ENCODE results near the gene FHL1. TPM values are rescaled to one million over a fixed set of nuclear protein-coding genes. Genes with fewer than 3 reads are reported as not detected.

Gene FHL1
- total RNA-seq, 1 donor from 2014 or later = 1,867 TPM

DNA sequence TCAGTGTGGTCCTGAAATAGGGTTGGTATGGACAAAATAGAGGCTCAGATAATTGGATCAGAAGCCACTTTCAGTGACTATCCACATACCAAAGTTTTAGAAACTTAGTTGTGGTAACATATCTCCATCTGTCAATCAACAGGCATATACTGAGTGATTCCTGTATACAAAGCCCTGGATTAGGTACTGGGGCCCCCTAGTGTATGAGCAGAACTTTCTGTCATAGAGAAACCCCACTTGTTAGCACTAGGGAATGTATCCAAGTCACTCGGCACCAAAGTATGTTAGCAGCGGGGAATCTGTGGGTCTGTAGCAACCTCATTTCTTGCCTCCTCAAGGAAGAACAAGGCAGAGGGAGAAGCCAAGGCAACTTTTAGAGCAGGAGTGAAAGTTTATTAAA, 53.1 kb downstream of the FHL1 start:
- H3K36me3 ChIP-seq = no peaks in the 10 kb centered on the region
- TF ChIP-seq, protein P1, sequence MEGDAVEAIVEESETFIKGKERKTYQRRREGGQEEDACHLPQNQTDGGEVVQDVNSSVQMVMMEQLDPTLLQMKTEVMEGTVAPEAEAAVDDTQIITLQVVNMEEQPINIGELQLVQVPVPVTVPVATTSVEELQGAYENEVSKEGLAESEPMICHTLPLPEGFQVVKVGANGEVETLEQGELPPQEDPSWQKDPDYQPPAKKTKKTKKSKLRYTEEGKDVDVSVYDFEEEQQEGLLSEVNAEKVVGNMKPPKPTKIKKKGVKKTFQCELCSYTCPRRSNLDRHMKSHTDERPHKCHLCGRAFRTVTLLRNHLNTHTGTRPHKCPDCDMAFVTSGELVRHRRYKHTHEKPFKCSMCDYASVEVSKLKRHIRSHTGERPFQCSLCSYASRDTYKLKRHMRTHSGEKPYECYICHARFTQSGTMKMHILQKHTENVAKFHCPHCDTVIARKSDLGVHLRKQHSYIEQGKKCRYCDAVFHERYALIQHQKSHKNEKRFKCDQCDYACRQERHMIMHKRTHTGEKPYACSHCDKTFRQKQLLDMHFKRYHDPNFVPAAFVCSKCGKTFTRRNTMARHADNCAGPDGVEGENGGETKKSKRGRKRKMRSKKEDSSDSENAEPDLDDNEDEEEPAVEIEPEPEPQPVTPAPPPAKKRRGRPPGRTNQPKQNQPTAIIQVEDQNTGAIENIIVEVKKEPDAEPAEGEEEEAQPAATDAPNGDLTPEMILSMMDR (IDR thresholded peaks at IDR 0.05; ENCODE audit: borderline replicate concordance) = peak; percentile 52
- H3K4me1 ChIP-seq = peaks cover 82% of the 10 kb centered on the region
- H3K27ac ChIP-seq (replicated peaks) = peak overlapping the region; percentile 87
- DNase-seq = no peak
- H3K27me3 ChIP-seq (ENCODE audit: low read depth) = no peaks in the 10 kb centered on the region
- no peaks in the 10 kb centered on the region for H3K9me3 ChIP-seq (replicated peaks)
- intact Hi-C loops (cut with micrococcal nuclease) = no loop called here
- H3K4me3 ChIP-seq = peak overlapping the region; percentile 57

DNA sequence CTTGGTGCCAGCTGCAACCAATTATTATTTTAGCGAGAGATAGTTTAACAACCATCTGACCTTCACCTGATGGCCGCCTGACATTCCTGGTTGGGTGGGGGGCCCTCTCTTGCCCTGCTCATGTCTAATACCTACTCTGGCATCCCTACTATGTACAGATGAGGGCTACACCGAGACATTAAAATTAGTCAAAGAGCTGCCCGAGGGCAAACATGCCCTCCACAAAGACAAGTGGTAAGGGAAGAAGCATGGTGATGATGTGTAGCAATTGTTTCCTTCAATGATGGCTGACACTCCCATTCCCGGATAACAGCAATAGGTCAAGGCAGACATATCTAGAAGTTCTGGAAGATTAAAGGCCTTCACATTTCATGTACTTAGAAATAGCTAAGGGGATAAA, 54.3 kb downstream of the FHL1 start:
- DNase-seq = no peak
- intact Hi-C loops (cut with micrococcal nuclease) = no loop called here
- Histone ChIP-seq H3K27me3 (ENCODE audit: low read depth) (no peaks in the 10 kb centered on the region), H3K4me3 (peak overlapping the region; percentile 57), H3K4me1 (peaks cover 82% of the 10 kb centered on the region), H3K27ac (replicated peaks) (peak overlapping the region; percentile 87), H3K36me3 (peaks cover 4% of the 10 kb centered on the region), H3K9me3 (replicated peaks) (no peaks in the 10 kb centered on the region)
- TF ChIP-seq, protein P1 (IDR thresholded peaks at IDR 0.05; ENCODE audit: borderline replicate concordance) = no peak

DNA sequence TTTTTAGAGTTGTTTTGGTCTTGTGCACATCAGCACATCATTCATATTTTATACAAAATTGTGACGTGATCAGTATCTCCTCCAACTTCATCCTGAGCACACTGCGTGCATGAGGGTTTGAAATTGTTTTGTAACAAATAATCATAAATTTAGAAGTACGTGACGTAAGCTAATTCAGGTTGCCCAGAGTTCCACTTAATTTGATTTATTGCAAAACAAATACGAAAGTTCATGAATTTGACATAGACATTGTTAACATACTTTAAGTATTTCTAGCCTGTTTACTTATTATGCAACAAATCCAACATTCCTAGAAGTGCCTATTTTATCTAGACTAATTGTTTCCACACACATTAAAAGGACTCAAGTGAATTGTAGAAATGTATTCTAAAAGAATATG, 55.6 kb downstream of the FHL1 start:
- Histone ChIP-seq H3K4me3 (peak overlapping the region; percentile 41), H3K36me3 (peaks cover 17% of the 10 kb centered on the region), H3K4me1 (peaks cover 83% of the 10 kb centered on the region), H3K27ac (replicated peaks) (peak overlapping the region; percentile 87), H3K27me3 (ENCODE audit: low read depth) (no peaks in the 10 kb centered on the region), H3K9me3 (replicated peaks) (no peaks in the 10 kb centered on the region)
- DNase-seq = no peak
- TF ChIP-seq, protein P1 (IDR thresholded peaks at IDR 0.05; ENCODE audit: borderline replicate concordance) = no peak
- intact Hi-C loops (cut with micrococcal nuclease) = no loop called here

DNA sequence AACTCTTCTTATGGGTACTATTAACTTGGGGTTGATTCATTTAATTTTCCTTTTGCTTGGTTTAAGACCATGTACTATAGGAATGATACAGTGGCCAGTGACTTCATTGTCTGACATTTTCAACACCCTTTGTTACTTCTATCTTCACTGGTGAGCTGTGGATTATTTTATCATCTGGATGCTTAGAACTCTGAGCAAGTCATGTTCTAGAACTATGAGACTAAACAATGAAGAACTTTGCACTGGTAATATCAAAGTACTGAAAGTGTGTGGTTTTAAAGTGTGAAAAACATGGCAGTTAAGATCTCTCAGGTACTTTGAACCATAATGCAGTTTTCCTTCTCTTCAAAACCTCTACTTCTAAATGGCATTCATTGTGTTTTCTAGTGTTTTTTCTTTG, 56.1 kb downstream of the FHL1 start:
- DNase-seq = no peak
- peak overlapping the region; percentile 87 for H3K27ac ChIP-seq (replicated peaks)
- H3K4me3 ChIP-seq = peak overlapping the region; percentile 41
- H3K4me1 ChIP-seq = peaks cover 89% of the 10 kb centered on the region
- peaks cover 22% of the 10 kb centered on the region for H3K36me3 ChIP-seq
- H3K27me3 ChIP-seq (ENCODE audit: low read depth) = no peaks in the 10 kb centered on the region
- intact Hi-C loops (cut with micrococcal nuclease) = no loop called here
- TF ChIP-seq, protein P1 (IDR thresholded peaks at IDR 0.05; ENCODE audit: borderline replicate concordance) = no peak
- no peaks in the 10 kb centered on the region for H3K9me3 ChIP-seq (replicated peaks)

DNA sequence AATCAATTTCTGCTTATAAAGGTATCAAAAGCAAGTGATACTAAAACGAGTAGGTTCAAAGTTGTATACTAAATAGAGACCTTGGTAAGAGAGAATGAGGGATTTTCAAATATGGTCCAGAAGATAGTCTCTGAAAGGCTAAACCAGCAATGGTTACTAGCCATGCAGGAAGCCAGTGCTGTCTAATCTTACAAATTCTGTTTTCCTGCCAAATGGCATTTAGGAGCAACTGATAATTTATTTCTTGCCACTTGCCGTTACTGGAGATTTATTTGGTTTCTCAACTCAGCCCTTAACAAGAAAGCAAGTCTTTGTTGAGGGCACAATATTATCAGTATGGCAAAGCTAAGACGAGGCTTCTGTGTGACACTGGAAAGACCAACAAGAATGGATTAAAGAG, 56.6 kb downstream of the FHL1 start:
- no peaks in the 10 kb centered on the region for H3K27me3 ChIP-seq (ENCODE audit: low read depth)
- peak overlapping the region; percentile 87 for H3K27ac ChIP-seq (replicated peaks)
- H3K9me3 ChIP-seq (replicated peaks) = no peaks in the 10 kb centered on the region
- H3K4me3 ChIP-seq = peak overlapping the region; percentile 41
- H3K36me3 ChIP-seq = peaks cover 25% of the 10 kb centered on the region
- DNase-seq = no peak
- H3K4me1 ChIP-seq = peaks cover 89% of the 10 kb centered on the region
- intact Hi-C loops (cut with micrococcal nuclease) = no loop called here
- TF ChIP-seq, protein P1 (IDR thresholded peaks at IDR 0.05; ENCODE audit: borderline replicate concordance) = no peak
